SK-N-MC (cell line): Measurements from ENCODE around the gene AMPD2.

ENCODE experiments used
- DNase-seq: peaks from one replicate; pipeline ENCODE4 v3.0.0-alpha.2; 2011; ENCODE audit warnings: low read depth, low spot score
- H3K27ac ChIP-seq: fragments of 200-600 bp; sonication (generic); 2 replicates; pipeline ENCODE4 v1.5.1; 2016; ENCODE audit warnings: mixed run types
- H3K36me3 ChIP-seq: fragments of 200-600 bp; sonication (generic); 2 replicates; pipeline ENCODE4 v1.6.1; 2017; ENCODE audit warnings: antibody characterized with exemption, low read length, mixed read lengths; ENCODE audit not compliant: insufficient read depth
- H3K4me3 ChIP-seq: fragments of 200-600 bp; sonication (generic); 2 replicates; pipeline ENCODE4 v1.5.1; 2016
- H3K9ac ChIP-seq: fragments of 200-600 bp; sonication (generic); 2 replicates; pipeline ENCODE4 v1.8.0; 2017; ENCODE audit warnings: mixed run types, mixed read lengths; ENCODE audit not compliant: insufficient read length
- H3K9me3 ChIP-seq: fragments of 200-600 bp; sonication (generic); 2 replicates; pipeline ENCODE4 v1.6.1; 2017; ENCODE audit warnings: low read depth, mild to moderate bottlenecking, antibody characterized with exemption, low read length, moderate library complexity, mixed read lengths
- EZH2 ChIP-seq: fragments of 200-600 bp; sonication (generic); IDR thresholded peaks from one replicate; pipeline ENCODE4 v1.6.1; 2017; ENCODE audit warnings: antibody characterized with exemption
- FOXP2 ChIP-seq: optimal IDR thresholded peaks from 2 replicates; pipeline ENCODE3; 2011; ENCODE audit warnings: mild to moderate bottlenecking, moderate library complexity; ENCODE audit not compliant: insufficient read depth; ENCODE audit errors: extremely low read length, control extremely low read depth
- POLR2AphosphoS5 ChIP-seq: IDR thresholded peaks from 2 replicates; pipeline ENCODE4 v1.6.1; 2012; ENCODE audit warnings: mild to moderate bottlenecking, low read depth, low read length, borderline replicate concordance

Gene AMPD2

GRCh38 chr1:109625601-109626560 is 6.2 kb downstream of the AMPD2 start:
- Histone ChIP-seq H3K27ac (no peak overlapping the region), H3K9ac (no peak overlapping the region), H3K4me3 (no peak overlapping the region), H3K36me3 (peaks cover 34% of the 10 kb centered on the region; the same call in 1 of the 2 replicates), H3K9me3 (no peaks in the 10 kb centered on the region)
- no peak for TF ChIP-seq FOXP2
- TF ChIP-seq EZH2 = no peak
- TF ChIP-seq POLR2AphosphoS5 = no peak
- no peak for DNase-seq

DNA sequence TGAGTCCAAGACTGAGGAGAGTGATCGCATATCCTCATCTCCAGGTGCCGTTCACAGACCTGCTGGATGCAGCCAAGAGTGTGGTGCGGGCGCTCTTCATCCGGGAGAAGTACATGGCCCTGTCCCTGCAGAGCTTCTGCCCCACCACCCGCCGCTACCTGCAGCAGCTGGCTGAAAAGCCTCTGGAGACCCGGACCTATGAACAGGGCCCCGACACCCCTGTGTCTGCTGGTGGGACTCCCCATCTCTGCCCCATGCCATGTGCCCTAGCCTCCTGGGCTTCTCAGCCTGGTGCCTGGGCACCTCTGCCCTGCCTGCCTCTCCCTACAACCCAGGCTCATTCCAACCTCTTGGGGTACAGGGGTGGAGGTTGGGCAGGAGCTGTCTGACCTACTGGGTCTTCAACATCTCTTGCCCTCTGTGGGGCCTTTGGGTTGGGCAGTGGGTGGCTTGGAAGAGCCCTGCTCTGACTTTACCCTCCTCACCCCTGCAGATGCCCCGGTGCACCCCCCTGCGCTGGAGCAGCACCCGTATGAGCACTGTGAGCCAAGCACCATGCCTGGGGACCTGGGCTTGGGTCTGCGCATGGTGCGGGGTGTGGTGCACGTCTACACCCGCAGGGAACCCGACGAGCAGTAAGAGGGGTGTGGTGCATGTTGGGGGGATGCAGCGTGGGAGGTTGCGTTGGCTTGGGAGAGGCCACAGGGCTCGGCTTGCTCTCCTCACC is 7.2 kb downstream of the AMPD2 start:
- no peak overlapping the region for H3K27ac ChIP-seq
- H3K36me3 ChIP-seq = peaks cover 43% of the 10 kb centered on the region; the same call in 1 of the 2 replicates

GRCh38 chr1:109627692-109628399 is 8.2 kb downstream of the AMPD2 start:
- TF ChIP-seq FOXP2 = no peak
- TF ChIP-seq POLR2AphosphoS5 = no peak
- TF ChIP-seq EZH2 = no peak
- H3K9me3 ChIP-seq = no peaks in the 10 kb centered on the region
- H3K27ac ChIP-seq = no peak overlapping the region
- H3K9ac ChIP-seq = no peak overlapping the region
- peaks cover 44% of the 10 kb centered on the region; the same call in 1 of the 2 replicates for H3K36me3 ChIP-seq
- H3K4me3 ChIP-seq = no peak overlapping the region
- no peak for DNase-seq

More for the DNA sequence above, 7.2 kb downstream of the AMPD2 start:
- no peaks in the 10 kb centered on the region for H3K9me3 ChIP-seq
- H3K9ac ChIP-seq = no peak overlapping the region
- H3K4me3 ChIP-seq = no peak overlapping the region
- TF ChIP-seq FOXP2 = no peak
- no peak for TF ChIP-seq POLR2AphosphoS5
- no peak for TF ChIP-seq EZH2
- DNase-seq = no peak

DNA sequence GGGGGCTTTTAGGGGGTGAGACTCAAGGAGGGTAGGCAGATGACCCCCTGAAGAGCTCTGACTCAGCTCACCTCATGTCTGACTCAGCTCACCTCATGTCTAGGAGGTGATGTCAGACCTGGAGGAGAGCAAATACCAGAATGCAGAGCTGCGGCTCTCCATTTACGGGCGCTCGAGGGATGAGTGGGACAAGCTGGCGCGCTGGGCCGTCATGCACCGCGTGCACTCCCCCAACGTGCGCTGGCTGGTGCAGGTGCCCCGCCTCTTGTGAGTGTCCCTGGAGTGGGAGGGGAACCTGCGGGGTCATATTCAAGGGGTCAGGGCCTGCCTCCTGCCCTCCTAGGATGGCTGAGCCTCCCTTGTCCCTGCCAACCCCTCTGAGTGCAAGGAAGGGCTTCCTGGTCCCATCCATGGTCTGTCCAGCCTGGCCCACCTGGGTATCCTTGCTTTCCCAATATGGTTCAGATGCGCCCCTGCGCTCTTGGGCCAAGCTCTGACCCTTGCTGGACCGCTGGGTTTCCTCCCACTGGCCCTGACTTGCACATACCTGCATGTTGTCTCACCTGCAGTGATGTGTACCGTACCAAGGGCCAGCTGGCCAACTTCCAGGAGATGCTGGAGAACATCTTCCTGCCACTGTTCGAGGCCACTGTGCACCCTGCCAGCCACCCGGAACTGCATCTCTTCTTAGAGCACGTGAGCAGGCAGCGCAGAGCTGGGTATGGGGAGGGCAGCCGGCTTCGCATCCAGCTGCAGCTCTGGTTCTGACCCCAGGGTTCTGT is 9.1 kb downstream of the AMPD2 start:
- Histone ChIP-seq H3K9me3 (no peaks in the 10 kb centered on the region), H3K4me3 (no peak overlapping the region), H3K36me3 (peaks cover 44% of the 10 kb centered on the region; the same call in 1 of the 2 replicates), H3K9ac (no peak overlapping the region), H3K27ac (no peak overlapping the region)
- no peak for TF ChIP-seq POLR2AphosphoS5
- TF ChIP-seq EZH2 = no peak
- no peak for DNase-seq

GRCh38 chr1:109629372-109630030 is 9.9 kb downstream of the AMPD2 start:
- TF ChIP-seq EZH2 (no peak), FOXP2 (no peak), POLR2AphosphoS5 (no peak)
- Histone ChIP-seq H3K4me3 (no peak overlapping the region), H3K36me3 (peaks cover 44% of the 10 kb centered on the region; the same call in 1 of the 2 replicates), H3K9me3 (no peaks in the 10 kb centered on the region), H3K9ac (no peak overlapping the region), H3K27ac (no peak overlapping the region)
- no peak for DNase-seq

GRCh38 chr1:109630081-109630897 is 10.7 kb downstream of the AMPD2 start:
- Histone ChIP-seq H3K9me3 (no peaks in the 10 kb centered on the region), H3K9ac (no peak overlapping the region), H3K27ac (no peak overlapping the region), H3K36me3 (peaks cover 44% of the 10 kb centered on the region; the same call in 1 of the 2 replicates), H3K4me3 (no peak overlapping the region)
- TF ChIP-seq EZH2 = no peak
- no peak for TF ChIP-seq POLR2AphosphoS5
- no peak for TF ChIP-seq FOXP2
- DNase-seq = no peak
